ENCODE results near the gene GDF7. TPM values are rescaled to one million over a fixed set of nuclear protein-coding genes. Genes with fewer than 3 reads are reported as not detected.

GDF7 gene
- total and polyA plus RNA-seq, 2 of the 4 experiments (the other 2 are of a cell fraction): under 0.01 to 0.02 TPM

GRCh38 chr2:20725782-20726181 lies 58.8 kb downstream of the GDF7 start:
- TF ChIP-seq RAD21 (IDR thresholded peaks at IDR 0.05; ENCODE audit: low read length) (no peak), CHD1 (IDR thresholded peaks at IDR 0.05; ENCODE audit: low read depth, low read length) (no peak), BHLHE40 (IDR thresholded peaks at IDR 0.05; ENCODE audit: low read depth, low read length) (no peak), POLR2A (IDR thresholded peaks at IDR 0.05; ENCODE audit: low read depth, low read length) (no peak), SMC3 (IDR thresholded peaks at IDR 0.05; ENCODE audit: low read depth, low read length) (no peak), ELK1 (IDR thresholded peaks at IDR 0.05; ENCODE audit: borderline replicate concordance, low read depth, low read length) (no peak), RCOR1 (IDR thresholded peaks at IDR 0.05; ENCODE audit: insufficient replicate concordance, low read length) (no peak), NFE2L2 (IDR thresholded peaks at IDR 0.05; ENCODE audit: low read depth, low read length) (no peak), USF2 (IDR thresholded peaks at IDR 0.05; ENCODE audit: low read depth, low read length) (no peak), RFX5 (IDR thresholded peaks at IDR 0.05; ENCODE audit: low read depth, low read length) (no peak), CEBPB (IDR thresholded peaks at IDR 0.05; ENCODE audit: low read depth, low read length) (no peak), CTCF (conservative IDR thresholded peaks at IDR 0.05; ENCODE audit: low read depth, low read length) (no peak), MAFK (IDR thresholded peaks at IDR 0.05; ENCODE audit: low read depth, low read length) (no peak), MAZ (IDR thresholded peaks at IDR 0.05; ENCODE audit: borderline replicate concordance, low read depth, low read length) (no peak), FOS (IDR thresholded peaks at IDR 0.05; ENCODE audit: low read depth, low read length) (no peak)
- no peak overlapping the region for H2BK20ac ChIP-seq (ENCODE audit: low read depth, low read length)
- no peaks in the 10 kb centered on the region for H3K9me3 ChIP-seq (ENCODE audit: control insufficient read depth, insufficient read depth, low read length)
- H3K14ac ChIP-seq (replicated peaks; ENCODE audit: low read depth, low read length): no peak overlapping the region
- H3K56ac ChIP-seq (ENCODE audit: extremely low read depth, insufficient read depth, low read length): no peak overlapping the region
- BruUV-seq (replicated peaks): no TSS peak
- no peaks in the 10 kb centered on the region; the same call in 1 of the 2 replicates for H3K9me1 ChIP-seq (ENCODE audit: insufficient read depth, low read length)
- 100% methylated on average over 1 of the region's 2 CpGs; no CpG with 5 or more reads in 1 of the 2 experiments for WGBS, 2 experiments (ENCODE audit: extremely low coverage in 2 of 2, insufficient read length in 1 of 2)
- no peak overlapping the region for H3K23ac ChIP-seq (ENCODE audit: low read depth, low read length)
- in situ Hi-C loops (cut with MboI; ENCODE audit: low sequenced_read_pairs) (no loop called here), dilution Hi-C loops (cut with HindIII; ENCODE audit: low sequenced_read_pairs, unreplicated experiment) (no loop called here), intact Hi-C loops (cut with micrococcal nuclease) (no loop called here)
- H3K4ac ChIP-seq (ENCODE audit: low read depth, low read length): no peak overlapping the region
- H3K4me3 ChIP-seq (ENCODE audit: insufficient read depth, low read depth, low read length): no peak overlapping the region
- H3K18ac ChIP-seq (ENCODE audit: low read depth, low read length): no peak overlapping the region
- H4K91ac ChIP-seq (ENCODE audit: insufficient read depth, low read depth, low read length): no peak overlapping the region
- H2AK9ac ChIP-seq (replicated peaks; ENCODE audit: low read depth, low read length, poor library complexity): no peak overlapping the region
- H2BK5ac ChIP-seq (ENCODE audit: low read depth, low read length, poor library complexity, severe bottlenecking): no peak overlapping the region
- no peaks in the 10 kb centered on the region for H4K20me1 ChIP-seq (ENCODE audit: insufficient read depth, low read length)
- no peak overlapping the region for H2BK15ac ChIP-seq (ENCODE audit: low read depth, low read length)
- H4K5ac ChIP-seq (ENCODE audit: low read depth, low read length): no peak overlapping the region
- no peaks in the 10 kb centered on the region; a peak in 1 of 4 replicates for H3K79me1 ChIP-seq (ENCODE audit: low read depth in 1 of 2, low read length in 2 of 2)
- no peaks in the 10 kb centered on the region for H3K27me3 ChIP-seq (ENCODE audit: control insufficient read depth, insufficient read depth, low read length)
- H2AFZ ChIP-seq (replicated peaks; ENCODE audit: low read length, poor library complexity): no peak overlapping the region
- H3K36me3 ChIP-seq (ENCODE audit: control insufficient read depth, insufficient read depth, low read length): peaks cover 2% of the 10 kb centered on the region; the same call in 1 of the 2 replicates
- CTCF ChIA-PET: no interaction called here
- H4K8ac ChIP-seq (ENCODE audit: low read depth in 2 of 2, low read length in 2 of 2): no peak overlapping the region
- ATAC-seq (ENCODE audit: low read depth): no peak
- H3K9ac ChIP-seq (ENCODE audit: low read depth, low read length): no peak overlapping the region
- no peak overlapping the region for H3K27ac ChIP-seq (ENCODE audit: insufficient read depth, low read length)
- H2AK5ac ChIP-seq (ENCODE audit: low read depth, low read length): no peak overlapping the region
- DNase-seq: no peak
- peaks cover 6% of the 10 kb centered on the region for H3K4me1 ChIP-seq (ENCODE audit: control insufficient read depth, insufficient read depth, low read length)
- no peak overlapping the region for H2BK120ac ChIP-seq (ENCODE audit: low read depth, low read length)
- no peak overlapping the region for H3K4me2 ChIP-seq (ENCODE audit: low read depth, low read length)
- POLR2A ChIA-PET (ENCODE audit: unreplicated experiment): no interaction called here

All from IMR-90 (cell line).